ENCODE data around the gene SPCS1. TPM values are rescaled to one million over a fixed set of nuclear protein-coding genes. Genes with fewer than 3 reads are reported as not detected.

The SPCS1 gene
- total RNA-seq, 1 donor from 2014 or later = 142 TPM

- H3K36me3 ChIP-seq = peaks cover 26% of the 10 kb centered on the region
- Mint-ChIP-seq H3K36me3 (peaks cover 40% of the 10 kb centered on the region), H3K9me3 (no peaks in the 10 kb centered on the region), H3K4me3 (no peak overlapping the region), H3K4me1 (no peaks in the 10 kb centered on the region), H3K27me3 (ENCODE audit: insufficient read depth, low read depth) (no peaks in the 10 kb centered on the region), H3K27ac (no peak overlapping the region)
- no peaks in the 10 kb centered on the region for H3K27me3 ChIP-seq
- H3K4me3 ChIP-seq = no peak overlapping the region
- no peak overlapping the region for H3K27ac ChIP-seq
- no peaks in the 10 kb centered on the region for H3K4me1 ChIP-seq
- TF ChIP-seq EZH2phosphoT487 (IDR thresholded peaks at IDR 0.05) (no peak), EZH2 (IDR thresholded peaks at IDR 0.05) (no peak), CTCF (IDR thresholded peaks at IDR 0.05) (no peak)
- no peaks in the 10 kb centered on the region for H4K20me1 ChIP-seq (ENCODE audit: low read depth)
- no peaks in the 10 kb centered on the region for H3F3A ChIP-seq (ENCODE audit: low read depth)
- H3K4me2 ChIP-seq = no peak overlapping the region
- H2AFZ ChIP-seq (replicated peaks) = no peak overlapping the region
- H3K9ac ChIP-seq = no peak overlapping the region
- no peaks in the 10 kb centered on the region for H3K9me3 ChIP-seq (ENCODE audit: low read depth)
- H3K79me2 ChIP-seq (ENCODE audit: low read depth) = no peaks in the 10 kb centered on the region
- DNase-seq (ENCODE audit: low spot score) = no peak
Measured at GRCh38 chr3:52739730-52740129, 33.8 kb downstream of the SPCS1 start.

GRCh38 chr3:52742418-52743041 is 36.6 kb downstream of the SPCS1 start:
- H3K4me2 ChIP-seq = no peak overlapping the region
- no peak overlapping the region for H3K27ac ChIP-seq
- TF ChIP-seq EZH2phosphoT487 (IDR thresholded peaks at IDR 0.05) (no peak), CTCF (IDR thresholded peaks at IDR 0.05) (peak; percentile 58)
- Mint-ChIP-seq H3K9me3 (no peaks in the 10 kb centered on the region), H3K27me3 (ENCODE audit: insufficient read depth, low read depth) (no peaks in the 10 kb centered on the region), H3K36me3 (peaks cover 41% of the 10 kb centered on the region), H3K4me3 (no peak overlapping the region), H3K4me1 (no peaks in the 10 kb centered on the region), H3K27ac (no peak overlapping the region)
- no peak overlapping the region for H3K4me3 ChIP-seq
- no peaks in the 10 kb centered on the region for H3K27me3 ChIP-seq
- H3K9me3 ChIP-seq (ENCODE audit: low read depth) = no peaks in the 10 kb centered on the region
- H3K36me3 ChIP-seq = peaks cover 29% of the 10 kb centered on the region
- no peaks in the 10 kb centered on the region for H3K4me1 ChIP-seq
- no peak overlapping the region for H3K9ac ChIP-seq
- no peaks in the 10 kb centered on the region for H3K79me2 ChIP-seq (ENCODE audit: low read depth)
- no peaks in the 10 kb centered on the region for H3F3A ChIP-seq (ENCODE audit: low read depth)
- peak; percentile 12 for DNase-seq (ENCODE audit: low spot score)
- H4K20me1 ChIP-seq (ENCODE audit: low read depth) = no peaks in the 10 kb centered on the region
- H2AFZ ChIP-seq (replicated peaks) = no peak overlapping the region

GRCh38 chr3:52743152-52743551 is 37.2 kb downstream of the SPCS1 start:
- Histone ChIP-seq H3K9ac (no peak overlapping the region), H3K4me3 (no peak overlapping the region), H3K4me2 (no peak overlapping the region), H3K27me3 (no peaks in the 10 kb centered on the region), H4K20me1 (ENCODE audit: low read depth) (no peaks in the 10 kb centered on the region), H3K79me2 (ENCODE audit: low read depth) (no peaks in the 10 kb centered on the region), H2AFZ (replicated peaks) (no peak overlapping the region), H3F3A (ENCODE audit: low read depth) (no peaks in the 10 kb centered on the region), H3K27ac (no peak overlapping the region), H3K9me3 (ENCODE audit: low read depth) (no peaks in the 10 kb centered on the region), H3K4me1 (no peaks in the 10 kb centered on the region), H3K36me3 (peaks cover 30% of the 10 kb centered on the region)
- H3K27ac Mint-ChIP-seq = no peak overlapping the region
- TF ChIP-seq CTCF (IDR thresholded peaks at IDR 0.05) = no peak
- no peak for TF ChIP-seq EZH2 (IDR thresholded peaks at IDR 0.05)
- no peak for TF ChIP-seq EZH2phosphoT487 (IDR thresholded peaks at IDR 0.05)
- no peak overlapping the region for H3K4me3 Mint-ChIP-seq
- peaks cover 42% of the 10 kb centered on the region for H3K36me3 Mint-ChIP-seq
- no peaks in the 10 kb centered on the region for H3K27me3 Mint-ChIP-seq (ENCODE audit: insufficient read depth, low read depth)
- H3K4me1 Mint-ChIP-seq = no peaks in the 10 kb centered on the region
- DNase-seq (ENCODE audit: low spot score) = no peak
- H3K9me3 Mint-ChIP-seq = no peaks in the 10 kb centered on the region

Measured in neural progenitor cell (in vitro differentiated cells).